OCI-LY7 (cell line): ENCODE results near the gene BRD1. TPM values are rescaled to one million over a fixed set of nuclear protein-coding genes. Genes with fewer than 3 reads are reported as not detected.

Experiments used
- BruUV-seq: library from RNA; stranded (reverse); fragments of 400-500 nt; replicated peaks from 2 replicates; lab custom pipeline; 2021; lab: Mats Ljungman, UMichigan
- CTCF ChIA-PET: fragments of 300-600 bp; sonication (Branson Sonifier 250); formaldehyde crosslinking; loops from one replicate; lab custom pipeline; 2022; ENCODE audit warnings: antibody characterized with exemption; ENCODE audit not compliant: unreplicated experiment; lab: Charles Lee
- POLR2A ChIA-PET: fragments of 300-600 bp; sonication (Branson Sonifier 250); formaldehyde crosslinking; loops from one replicate; lab custom pipeline; 2022; ENCODE audit warnings: antibody characterized with exemption; lab: Charles Lee
- DNase-seq: peaks from one replicate; pipeline ENCODE4 v3.0.0-alpha.2; 2015; ENCODE audit warnings: low spot score
- H2AFZ ChIP-seq: fragments of 200-600 bp; sonication (generic), shearing (Covaris generic); 2 replicates; pipeline ENCODE4 v1.6.1; 2014; ENCODE audit warnings: mild to moderate bottlenecking, antibody characterized with exemption, low read length, moderate library complexity
- H3K27ac ChIP-seq: fragments of 200-600 bp; sonication (generic); 2 replicates; pipeline ENCODE4 v1.5.1; 2014; ENCODE audit warnings: mixed run types, low read depth, mild to moderate bottlenecking, moderate library complexity, low read length, inconsistent platforms; ENCODE audit not compliant: poor library complexity, severe bottlenecking
- H3K36me3 ChIP-seq: fragments of 200-600 bp; sonication (generic); 2 replicates; pipeline ENCODE4 v1.6.1; 2014; ENCODE audit warnings: mild to moderate bottlenecking, antibody characterized with exemption, low read length, moderate library complexity, mixed read lengths; ENCODE audit not compliant: insufficient read depth
- H3K4me1 ChIP-seq: fragments of 200-600 bp; sonication (generic); 2 replicates; pipeline ENCODE4 v1.5.1; 2014; ENCODE audit warnings: mild to moderate bottlenecking, low read length; ENCODE audit not compliant: insufficient read depth, poor library complexity, severe bottlenecking
- H3K4me2 ChIP-seq: fragments of 200-600 bp; sonication (generic); 2 replicates; pipeline ENCODE4 v1.6.1; 2014; ENCODE audit warnings: mild to moderate bottlenecking, low read length
- H3K4me3 ChIP-seq: fragments of 200-600 bp; sonication (generic); 2 replicates; pipeline ENCODE4 v1.5.1; 2014; ENCODE audit warnings: mild to moderate bottlenecking, low read depth, low read length; ENCODE audit not compliant: poor library complexity, severe bottlenecking
- H3K79me2 ChIP-seq: fragments of 200-600 bp; sonication (generic); 2 replicates; pipeline ENCODE4 v1.6.1; 2016; ENCODE audit warnings: low read depth, mild to moderate bottlenecking, low read length, moderate library complexity, mixed read lengths; ENCODE audit not compliant: insufficient read depth
- H3K9me2 ChIP-seq: fragments of 200-600 bp; sonication (generic); 2 replicates; pipeline ENCODE4 v1.6.1; 2016; ENCODE audit warnings: mild to moderate bottlenecking, low read length, mixed read lengths; ENCODE audit not compliant: insufficient read depth
- H3K9me3 ChIP-seq: fragments of 200-600 bp; sonication (generic); 2 replicates; pipeline ENCODE4 v1.6.1; 2014; ENCODE audit warnings: mild to moderate bottlenecking, mixed run types, low read length, mixed read lengths
- H4K20me1 ChIP-seq: fragments of 200-600 bp; sonication (generic); 2 replicates; pipeline ENCODE4 v1.6.1; 2014; ENCODE audit warnings: mild to moderate bottlenecking, antibody characterized with exemption, low read length, moderate library complexity, mixed read lengths; ENCODE audit not compliant: insufficient read depth
- EZH2phosphoT487 ChIP-seq: fragments of 200-600 bp; sonication (generic); IDR thresholded peaks from 2 replicates; pipeline ENCODE4 v1.6.1; 2018; ENCODE audit warnings: low read depth, borderline replicate concordance, mild to moderate bottlenecking, mixed run types, antibody characterized with exemption, low read length, moderate library complexity, mixed read lengths
- intact Hi-C: fragments of 100-400 bp; cut with micrococcal nuclease; formaldehyde crosslinking; loops from one replicate; pipeline ENCODE4 v1.10.0; 2022; ENCODE audit not compliant: unreplicated experiment
- total RNA-seq, 2 experiments: library from RNA; depleted of rRNA in 1 of 2; stranded (reverse); fragments of >200 nt in 1 of 2; shearing (Covaris generic) in 1 of 2; gene quantifications; 2 replicates each; pipeline ENCODE4 v1.2.3, GENCODE V29; 2014 to 2022
- TF ChIP-seq, protein P1 (sequence below): fragments of 200-600 bp; sonication (generic); conservative IDR thresholded peaks from 2 replicates; pipeline ENCODE4 v1.5.1; 2014; ENCODE audit warnings: mild to moderate bottlenecking, antibody characterized with exemption, low read length, moderate library complexity, mixed read lengths

BRD1 gene
- total RNA-seq, 2 experiments from 2014 or later: 38.1 to 46.6 TPM

DNA sequence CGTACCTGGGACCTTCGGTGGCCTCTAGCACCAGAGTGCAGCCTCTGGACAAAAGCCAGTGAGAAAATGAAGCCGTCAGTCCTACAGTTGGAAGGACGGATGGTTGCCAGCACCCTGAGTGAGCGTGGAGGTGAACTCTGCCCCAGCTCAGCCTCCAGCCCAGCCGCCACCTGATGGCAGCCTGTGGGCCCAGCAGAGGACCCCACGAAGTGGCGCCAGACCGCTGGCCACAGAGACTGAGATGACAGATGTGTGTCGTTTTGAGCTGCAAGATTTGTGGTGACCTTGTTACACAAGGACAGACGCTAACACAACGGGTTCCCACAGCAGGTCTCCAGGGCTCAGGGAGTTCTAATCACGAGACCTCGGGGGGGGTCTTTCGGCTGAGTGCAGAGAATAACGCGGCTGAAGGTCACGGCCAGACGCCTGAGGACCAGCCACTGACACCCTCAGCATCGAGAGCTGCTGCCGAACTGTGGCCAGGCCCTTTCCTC, 75.0 kb downstream of the BRD1 start:
- POLR2A ChIA-PET: interaction anchor here (0.7 kb wide), 1 partner anchor 267 kb away, joined by 5 read pairs; no protein-coding TSS in a partner anchor
- CTCF ChIA-PET: no interaction called here
- Histone ChIP-seq H3K4me1 (no peaks in the 10 kb centered on the region), H2AFZ (no peak overlapping the region), H3K4me3 (no peak overlapping the region), H3K79me2 (no peaks in the 10 kb centered on the region), H4K20me1 (no peaks in the 10 kb centered on the region), H3K36me3 (no peaks in the 10 kb centered on the region), H3K9me2 (no peaks in the 10 kb centered on the region), H3K9me3 (no peaks in the 10 kb centered on the region; the same call in 1 of the 2 replicates), H3K27ac (no peak overlapping the region), H3K4me2 (no peak overlapping the region)
- no TSS peak for BruUV-seq
- TF ChIP-seq, protein P1, sequence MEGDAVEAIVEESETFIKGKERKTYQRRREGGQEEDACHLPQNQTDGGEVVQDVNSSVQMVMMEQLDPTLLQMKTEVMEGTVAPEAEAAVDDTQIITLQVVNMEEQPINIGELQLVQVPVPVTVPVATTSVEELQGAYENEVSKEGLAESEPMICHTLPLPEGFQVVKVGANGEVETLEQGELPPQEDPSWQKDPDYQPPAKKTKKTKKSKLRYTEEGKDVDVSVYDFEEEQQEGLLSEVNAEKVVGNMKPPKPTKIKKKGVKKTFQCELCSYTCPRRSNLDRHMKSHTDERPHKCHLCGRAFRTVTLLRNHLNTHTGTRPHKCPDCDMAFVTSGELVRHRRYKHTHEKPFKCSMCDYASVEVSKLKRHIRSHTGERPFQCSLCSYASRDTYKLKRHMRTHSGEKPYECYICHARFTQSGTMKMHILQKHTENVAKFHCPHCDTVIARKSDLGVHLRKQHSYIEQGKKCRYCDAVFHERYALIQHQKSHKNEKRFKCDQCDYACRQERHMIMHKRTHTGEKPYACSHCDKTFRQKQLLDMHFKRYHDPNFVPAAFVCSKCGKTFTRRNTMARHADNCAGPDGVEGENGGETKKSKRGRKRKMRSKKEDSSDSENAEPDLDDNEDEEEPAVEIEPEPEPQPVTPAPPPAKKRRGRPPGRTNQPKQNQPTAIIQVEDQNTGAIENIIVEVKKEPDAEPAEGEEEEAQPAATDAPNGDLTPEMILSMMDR: no peak
- TF ChIP-seq EZH2phosphoT487: no peak
- DNase-seq: no peak
- intact Hi-C loops: no loop called here

DNA sequence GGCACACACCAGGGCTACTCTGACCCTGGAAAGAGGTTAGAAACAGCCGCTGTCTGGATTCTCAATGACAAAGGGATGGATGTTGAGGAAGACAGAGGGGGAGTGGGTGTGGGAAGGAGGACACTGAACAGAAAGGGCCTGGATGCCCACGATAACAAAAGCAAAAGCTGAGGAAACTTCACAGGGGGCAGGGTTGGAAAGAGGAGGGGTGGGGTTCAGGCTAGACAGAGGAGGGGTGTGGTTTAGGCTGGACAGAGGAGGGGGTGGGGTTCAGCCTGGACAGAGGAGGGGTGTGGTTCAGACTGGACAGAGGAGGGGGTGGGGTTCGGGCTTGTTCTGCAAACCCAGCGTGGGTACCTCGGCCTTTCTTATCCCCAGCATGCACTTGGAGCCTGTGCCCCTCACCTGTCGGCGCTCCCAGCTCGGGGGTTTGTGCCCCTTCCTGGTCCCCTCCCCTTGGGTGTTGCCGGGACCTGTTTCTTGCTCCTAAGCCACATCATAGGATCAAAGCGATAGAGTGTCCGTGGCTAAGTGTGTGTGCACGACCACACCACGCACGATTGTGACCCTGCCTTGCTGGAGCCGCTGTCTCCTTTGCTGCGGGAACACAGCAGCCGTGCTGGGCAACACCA, 75.6 kb downstream of the BRD1 start:
- Histone ChIP-seq H4K20me1 (no peaks in the 10 kb centered on the region), H3K4me1 (no peaks in the 10 kb centered on the region), H3K36me3 (no peaks in the 10 kb centered on the region), H2AFZ (no peak overlapping the region), H3K9me2 (no peaks in the 10 kb centered on the region), H3K79me2 (no peaks in the 10 kb centered on the region), H3K4me3 (no peak overlapping the region), H3K9me3 (peaks cover 4% of the 10 kb centered on the region; the same call in 1 of the 2 replicates), H3K4me2 (no peak overlapping the region), H3K27ac (no peak overlapping the region)
- no peak for DNase-seq
- BruUV-seq: no TSS peak
- ChIA-PET CTCF (no interaction called here), POLR2A (no interaction called here)
- TF ChIP-seq, protein P1: no peak
- TF ChIP-seq EZH2phosphoT487: no peak
- intact Hi-C loops: no loop called here

DNA sequence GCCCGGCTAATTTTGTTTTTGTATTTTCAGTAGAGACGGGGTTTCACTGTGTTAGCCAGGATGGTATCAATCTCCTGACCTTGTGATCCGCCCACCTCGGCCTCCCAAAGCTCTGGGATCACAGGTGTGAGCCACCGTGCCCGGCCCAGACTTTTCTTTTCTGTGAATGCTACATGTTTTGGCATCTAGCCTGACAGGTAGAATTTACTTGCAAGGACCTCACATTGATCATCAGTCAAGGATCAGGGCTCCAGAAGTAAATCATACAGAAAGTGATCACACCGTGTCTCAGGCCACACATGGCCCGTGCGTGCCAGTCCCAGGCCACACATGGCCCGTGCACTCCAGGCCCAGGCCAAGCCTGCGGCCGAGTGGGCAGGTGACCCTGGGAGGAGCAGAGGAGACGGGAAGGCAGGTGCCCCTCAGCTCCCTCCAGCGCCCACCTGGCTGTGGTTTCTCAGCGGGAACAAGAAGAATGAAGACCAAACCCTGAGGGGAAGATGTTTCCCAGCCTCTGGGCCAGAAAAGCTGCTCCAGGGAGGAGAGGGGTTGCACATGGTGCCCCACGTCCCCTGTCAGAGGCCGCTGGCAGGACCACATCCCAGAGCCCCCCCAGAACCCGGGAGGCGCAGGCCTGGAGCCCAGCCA, 76.2 kb downstream of the BRD1 start:
- Histone ChIP-seq H3K9me2 (no peaks in the 10 kb centered on the region), H3K27ac (no peak overlapping the region), H3K4me3 (no peak overlapping the region), H2AFZ (no peak overlapping the region), H3K36me3 (no peaks in the 10 kb centered on the region), H3K4me1 (no peaks in the 10 kb centered on the region), H3K9me3 (peaks cover 11% of the 10 kb centered on the region), H4K20me1 (no peaks in the 10 kb centered on the region), H3K4me2 (no peak overlapping the region), H3K79me2 (no peaks in the 10 kb centered on the region)
- BruUV-seq: no TSS peak
- no peak for TF ChIP-seq EZH2phosphoT487
- TF ChIP-seq, protein P1: no peak
- ChIA-PET POLR2A (no interaction called here), CTCF (no interaction called here)
- no peak for DNase-seq
- intact Hi-C loops: no loop called here
